ENCODE data around the gene BBLN.
"Not testable (repeated sequence)": the region's sequence is repeated elsewhere in the genome, so short reads cannot be mapped to it uniquely, and the experiment has no call there.

- TF ChIP-seq CTCF, POLR2A (IDR thresholded peaks at IDR 0.05): not testable (repeated sequence)
Measured at GRCh38 chr9:128130651-128131050, 29.4 kb upstream of the BBLN start.
